Measurements from ENCODE around the gene CAPN1. TPM values are rescaled to one million over a fixed set of nuclear protein-coding genes. Genes with fewer than 3 reads are reported as not detected.

CAPN1 gene
- total and polyA plus RNA-seq, 2 of the 13 experiments (the other 11 are each of a cell fraction or from before 2014, with no cell fraction given): 57.3 to 82.6 TPM

DNA sequence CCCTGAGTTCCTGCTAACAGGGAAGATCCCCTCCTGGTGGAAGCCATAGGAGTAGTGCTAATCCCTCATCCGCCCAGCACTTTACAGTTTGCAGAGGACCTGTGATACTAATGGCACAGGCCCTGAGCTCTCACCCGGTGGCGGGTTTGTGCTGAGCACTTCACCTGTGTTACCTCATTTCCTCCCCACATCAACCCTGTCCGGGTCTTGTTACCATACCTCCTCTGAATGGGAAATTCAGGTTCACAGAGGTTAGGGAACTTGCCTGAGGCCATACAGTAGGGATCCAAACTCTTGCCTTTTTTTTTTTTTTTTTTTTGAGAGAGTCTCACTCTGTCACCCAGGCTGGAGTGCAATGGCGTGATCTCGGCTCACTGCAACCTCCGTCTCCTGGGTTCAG lies 25.2 kb downstream of the CAPN1 start:
- no TSS peak for BruUV-seq (replicated peaks)
- no peak overlapping the region for H2AFZ ChIP-seq (ENCODE audit: low read length)
- DNase-seq (ENCODE audit: low spot score) (no peak), FAIRE-seq (no peak), ATAC-seq (no peak)
- intact Hi-C loops (cut with micrococcal nuclease; ENCODE audit: unreplicated experiment) (no loop called here), in situ Hi-C loops (cut with HindIII; ENCODE audit: extremely low pct_ligation_motif_present, low pct_unique_long_range_greater_than_20kb) (no loop called here)
- no peak overlapping the region for H3K9ac ChIP-seq (ENCODE audit: insufficient read depth, low read depth, low read length)
- H3K4me3 ChIP-seq (replicated peaks in 1 of 3; ENCODE audit: insufficient read depth in 1 of 3, low read depth in 2 of 3, low read length in 3 of 3): no peak overlapping the region
- H3K27me3 ChIP-seq (ENCODE audit: control insufficient read depth in 1 of 2, insufficient read depth in 2 of 2, low read length in 2 of 2): no peaks in the 10 kb centered on the region
- no peaks in the 10 kb centered on the region for H4K20me1 ChIP-seq (ENCODE audit: insufficient read depth, low read length)
- WGBS (ENCODE audit: low lambda C conversion rate): 91% methylated on average over 5 of the region's 7 CpGs
- no peak overlapping the region for H3K27ac ChIP-seq (ENCODE audit: extremely low read length, insufficient read depth, low read length)
- peaks cover 28 to 47% of the 10 kb centered on the region in 2 experiments for H3K36me3 ChIP-seq (replicated peaks in 1 of 2; ENCODE audit: control insufficient read depth in 1 of 2, insufficient read depth in 2 of 2, low read length in 2 of 2)
- H3K4me2 ChIP-seq (ENCODE audit: low read depth, low read length): no peak overlapping the region
- TF ChIP-seq MXD4 (CRISPR knock-in tag; IDR thresholded peaks at IDR 0.05): no peak
- no peak for TF ChIP-seq CHD2 (IDR thresholded peaks at IDR 0.05; ENCODE audit: low read depth, low read length)
- TF ChIP-seq, protein P1, sequence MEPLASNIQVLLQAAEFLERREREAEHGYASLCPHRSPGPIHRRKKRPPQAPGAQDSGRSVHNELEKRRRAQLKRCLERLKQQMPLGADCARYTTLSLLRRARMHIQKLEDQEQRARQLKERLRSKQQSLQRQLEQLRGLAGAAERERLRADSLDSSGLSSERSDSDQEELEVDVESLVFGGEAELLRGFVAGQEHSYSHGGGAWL (CRISPR knock-in tag; IDR thresholded peaks at IDR 0.05): no peak
- TF ChIP-seq, protein P2, sequence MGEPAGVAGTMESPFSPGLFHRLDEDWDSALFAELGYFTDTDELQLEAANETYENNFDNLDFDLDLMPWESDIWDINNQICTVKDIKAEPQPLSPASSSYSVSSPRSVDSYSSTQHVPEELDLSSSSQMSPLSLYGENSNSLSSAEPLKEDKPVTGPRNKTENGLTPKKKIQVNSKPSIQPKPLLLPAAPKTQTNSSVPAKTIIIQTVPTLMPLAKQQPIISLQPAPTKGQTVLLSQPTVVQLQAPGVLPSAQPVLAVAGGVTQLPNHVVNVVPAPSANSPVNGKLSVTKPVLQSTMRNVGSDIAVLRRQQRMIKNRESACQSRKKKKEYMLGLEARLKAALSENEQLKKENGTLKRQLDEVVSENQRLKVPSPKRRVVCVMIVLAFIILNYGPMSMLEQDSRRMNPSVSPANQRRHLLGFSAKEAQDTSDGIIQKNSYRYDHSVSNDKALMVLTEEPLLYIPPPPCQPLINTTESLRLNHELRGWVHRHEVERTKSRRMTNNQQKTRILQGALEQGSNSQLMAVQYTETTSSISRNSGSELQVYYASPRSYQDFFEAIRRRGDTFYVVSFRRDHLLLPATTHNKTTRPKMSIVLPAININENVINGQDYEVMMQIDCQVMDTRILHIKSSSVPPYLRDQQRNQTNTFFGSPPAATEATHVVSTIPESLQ (CRISPR knock-in tag; conservative IDR thresholded peaks at IDR 0.05): no peak
- no peak for TF ChIP-seq NFIC (IDR thresholded peaks at IDR 0.05; ENCODE audit: low read length)
- TF ChIP-seq MED1 (CRISPR knock-in tag; IDR thresholded peaks at IDR 0.05): no peak
- no peak for TF ChIP-seq ZSCAN21 (CRISPR knock-in tag; IDR thresholded peaks at IDR 0.05; ENCODE audit: borderline replicate concordance)
- no peak for TF ChIP-seq NFKB2 (CRISPR knock-in tag; IDR thresholded peaks at IDR 0.05; ENCODE audit: borderline replicate concordance)
- TF ChIP-seq, protein P3, sequence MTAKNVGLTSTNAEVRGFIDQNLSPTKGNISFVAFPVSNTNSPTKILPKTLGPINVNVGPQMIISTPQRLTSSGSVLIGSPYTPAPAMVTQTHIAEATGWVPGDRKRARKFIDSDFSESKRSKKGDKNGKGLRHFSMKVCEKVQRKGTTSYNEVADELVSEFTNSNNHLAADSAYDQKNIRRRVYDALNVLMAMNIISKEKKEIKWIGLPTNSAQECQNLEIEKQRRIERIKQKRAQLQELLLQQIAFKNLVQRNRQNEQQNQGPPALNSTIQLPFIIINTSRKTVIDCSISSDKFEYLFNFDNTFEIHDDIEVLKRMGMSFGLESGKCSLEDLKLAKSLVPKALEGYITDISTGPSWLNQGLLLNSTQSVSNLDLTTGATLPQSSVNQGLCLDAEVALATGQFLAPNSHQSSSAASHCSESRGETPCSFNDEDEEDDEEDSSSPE (CRISPR knock-in tag; IDR thresholded peaks at IDR 0.05): no peak
- no peak for TF ChIP-seq ZNF343 (CRISPR knock-in tag; IDR thresholded peaks at IDR 0.05)
- TF ChIP-seq, protein P4, sequence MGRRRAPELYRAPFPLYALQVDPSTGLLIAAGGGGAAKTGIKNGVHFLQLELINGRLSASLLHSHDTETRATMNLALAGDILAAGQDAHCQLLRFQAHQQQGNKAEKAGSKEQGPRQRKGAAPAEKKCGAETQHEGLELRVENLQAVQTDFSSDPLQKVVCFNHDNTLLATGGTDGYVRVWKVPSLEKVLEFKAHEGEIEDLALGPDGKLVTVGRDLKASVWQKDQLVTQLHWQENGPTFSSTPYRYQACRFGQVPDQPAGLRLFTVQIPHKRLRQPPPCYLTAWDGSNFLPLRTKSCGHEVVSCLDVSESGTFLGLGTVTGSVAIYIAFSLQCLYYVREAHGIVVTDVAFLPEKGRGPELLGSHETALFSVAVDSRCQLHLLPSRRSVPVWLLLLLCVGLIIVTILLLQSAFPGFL (CRISPR knock-in tag; IDR thresholded peaks at IDR 0.05): no peak
- TF ChIP-seq NR2F1 (CRISPR knock-in tag; IDR thresholded peaks at IDR 0.05): no peak
- TF ChIP-seq FOXA1 (IDR thresholded peaks at IDR 0.05): no peak
- no peak for TF ChIP-seq FOXA1 (CRISPR knock-in tag; IDR thresholded peaks at IDR 0.05)
- TF ChIP-seq ZNF17 (CRISPR knock-in tag; IDR thresholded peaks at IDR 0.05): no peak
- H3K79me2 ChIP-seq (ENCODE audit: insufficient read depth, low read length): no peaks in the 10 kb centered on the region
- ChIA-PET CTCF (ENCODE audit: low intra/inter-chr PET ratio, low total read pairs) (no interaction called here), POLR2A (no interaction called here)
- no peaks in the 10 kb centered on the region for H3K4me1 ChIP-seq (ENCODE audit: insufficient read depth, low read length)
- no peaks in the 10 kb centered on the region for H3K9me3 ChIP-seq (ENCODE audit: low read length)
